Measurements from ENCODE around the gene UBN1. TPM values are rescaled to one million over a fixed set of nuclear protein-coding genes. Genes with fewer than 3 reads are reported as not detected.

The UBN1 gene, protein sequence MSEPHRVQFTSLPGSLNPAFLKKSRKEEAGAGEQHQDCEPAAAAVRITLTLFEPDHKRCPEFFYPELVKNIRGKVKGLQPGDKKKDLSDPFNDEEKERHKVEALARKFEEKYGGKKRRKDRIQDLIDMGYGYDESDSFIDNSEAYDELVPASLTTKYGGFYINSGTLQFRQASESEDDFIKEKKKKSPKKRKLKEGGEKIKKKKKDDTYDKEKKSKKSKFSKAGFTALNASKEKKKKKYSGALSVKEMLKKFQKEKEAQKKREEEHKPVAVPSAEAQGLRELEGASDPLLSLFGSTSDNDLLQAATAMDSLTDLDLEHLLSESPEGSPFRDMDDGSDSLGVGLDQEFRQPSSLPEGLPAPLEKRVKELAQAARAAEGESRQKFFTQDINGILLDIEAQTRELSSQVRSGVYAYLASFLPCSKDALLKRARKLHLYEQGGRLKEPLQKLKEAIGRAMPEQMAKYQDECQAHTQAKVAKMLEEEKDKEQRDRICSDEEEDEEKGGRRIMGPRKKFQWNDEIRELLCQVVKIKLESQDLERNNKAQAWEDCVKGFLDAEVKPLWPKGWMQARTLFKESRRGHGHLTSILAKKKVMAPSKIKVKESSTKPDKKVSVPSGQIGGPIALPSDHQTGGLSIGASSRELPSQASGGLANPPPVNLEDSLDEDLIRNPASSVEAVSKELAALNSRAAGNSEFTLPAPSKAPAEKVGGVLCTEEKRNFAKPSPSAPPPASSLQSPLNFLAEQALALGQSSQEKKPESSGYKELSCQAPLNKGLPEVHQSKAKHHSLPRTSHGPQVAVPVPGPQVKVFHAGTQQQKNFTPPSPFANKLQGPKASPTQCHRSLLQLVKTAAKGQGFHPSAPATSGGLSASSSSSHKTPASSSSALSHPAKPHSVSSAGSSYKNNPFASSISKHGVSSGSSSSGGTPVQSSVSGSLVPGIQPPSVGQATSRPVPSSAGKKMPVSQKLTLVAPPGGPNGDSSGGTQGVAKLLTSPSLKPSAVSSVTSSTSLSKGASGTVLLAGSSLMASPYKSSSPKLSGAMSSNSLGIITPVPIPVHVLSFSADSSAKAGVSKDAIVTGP (N-terminal part only)
- total RNA-seq (2021; ENCODE audit: unreplicated experiment), result 63.1 TPM
- polyA plus RNA-seq (2012; ENCODE audit: insufficient read length), result 49.5 TPM
- percentile 90 among the genes with signal in this experiment for Bru-seq, nascent RNA
- BruChase-seq, experiment 1, labeled RNA remaining after a 2-hour chase, result percentile 94 among the genes with signal in this experiment
- BruChase-seq, experiment 2, labeled RNA remaining after a 6-hour chase, result percentile 94 among the genes with signal in this experiment
- long read RNA-seq, full-length matches to known transcripts, result 1 of 118 reads
- long read RNA-seq, partial matches to known transcripts, result 104 of 118 reads
- long read RNA-seq, other reads (novel, unspliced or antisense), result 13 of 118 reads

DNA sequence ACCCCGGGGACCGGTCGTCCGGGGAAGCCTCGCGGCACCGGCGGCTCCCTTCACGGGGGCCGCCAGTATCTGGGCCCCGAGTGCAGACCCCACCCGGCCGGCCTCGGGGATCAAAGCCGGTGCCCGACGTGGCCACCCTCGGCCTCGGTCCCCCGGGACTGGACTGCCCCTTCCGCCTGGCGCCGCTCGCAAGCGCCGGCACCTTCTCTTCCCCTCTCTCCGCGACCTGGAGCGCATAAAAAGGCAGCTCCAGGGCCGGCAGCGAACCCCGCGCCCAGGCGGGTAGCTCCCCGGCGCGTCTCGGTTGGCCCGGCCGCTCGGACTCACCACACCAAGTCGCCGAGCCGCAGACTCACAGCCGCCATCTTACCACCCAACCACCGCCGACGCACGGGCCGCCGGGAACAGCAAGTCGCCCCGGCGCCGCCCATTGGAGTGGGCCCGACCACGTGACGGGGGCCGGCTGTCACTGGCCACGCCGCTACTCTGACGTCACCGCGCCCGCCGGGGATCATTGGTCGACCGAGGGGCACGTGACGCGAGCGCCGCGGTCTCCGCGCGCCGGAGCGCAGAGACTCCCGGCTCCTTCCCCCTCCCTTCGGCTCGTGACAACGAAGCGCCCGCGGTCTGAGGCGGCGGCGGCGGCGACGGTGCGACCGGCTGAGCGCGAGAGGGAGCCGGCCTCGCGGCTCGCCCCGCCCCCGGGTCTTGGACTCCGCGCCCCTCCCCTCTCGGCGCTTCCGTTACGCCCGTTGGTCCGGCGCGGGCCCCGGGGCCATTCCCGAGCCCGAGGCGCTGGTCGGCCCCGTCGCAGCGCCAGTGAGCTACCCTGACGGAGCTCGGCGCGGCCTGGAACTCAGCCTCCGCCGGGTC is at the start of gene UBN1, which contains the start of gene GLYR1:
Gene UBN1, plus strand, starts transcription at position 581 of the 873 bp plus-strand sequence. CDS start 5,437 bp downstream, outside the sequence.
Gene GLYR1, minus strand, starts transcription at position 388 of the 873 bp plus-strand sequence. Its CDS starts 23 bp downstream, at position 365.
- Histone ChIP-seq H3K4me3 (ENCODE audit: low read depth in 2 of 2, low read length in 2 of 2) (peak within 1 kb of the TSS; percentile 63 to 96), H3K9me3 (ENCODE audit: control insufficient read depth, insufficient read depth, low read depth, low read length) (no peaks in the 10 kb centered on the region), H3K36me3 (ENCODE audit: control insufficient read depth, insufficient read depth, low read length) (peaks cover 24% of the 10 kb centered on the region), H3K27me3 (ENCODE audit: control insufficient read depth, insufficient read depth, low read length) (no peaks in the 10 kb centered on the region), H3K27ac (ENCODE audit: low read length) (peak within 1 kb of the TSS; percentile 84), H3K4me1 (ENCODE audit: control insufficient read depth, insufficient read depth, low read length) (peaks cover 22% of the 10 kb centered on the region)
- POLR2A ChIA-PET, result interaction anchor here (0.7 kb wide), 1 partner anchor 80 kb away, joined by 4 read pairs; the partner anchor contains the start of gene ZNF500
- no TSS peak for BruUV-seq (replicated peaks)
- intact Hi-C loops (cut with micrococcal nuclease; ENCODE audit: unreplicated experiment), result loop anchor here (10.0 kb wide), 1 partner anchor 108 kb away; the partner anchor contains the start of gene SEC14L5
- ATAC-seq (peak; percentile 95), DNase-seq (ENCODE audit: low read depth, low spot score) (peak; percentile 71)
- in situ Hi-C loops (cut with HindIII; ENCODE audit: low pct_unique_long_range_greater_than_20kb, low sequenced_read_pairs), result no loop called here
- CTCF ChIA-PET, result no interaction called here
- TF ChIP-seq SIN3A (IDR thresholded peaks at IDR 0.05; ENCODE audit: borderline replicate concordance, insufficient read depth, low read depth, low read length) (peak; percentile 68; the same call in 1 of the 2 replicates), POLR2AphosphoS5 (IDR thresholded peaks at IDR 0.05; ENCODE audit: low read depth, low read length) (peak; percentile 93), TCF7L2 (IDR thresholded peaks at IDR 0.05; ENCODE audit: low read depth, low read length) (peak; percentile 84)
- TF ChIP-seq, protein P1, sequence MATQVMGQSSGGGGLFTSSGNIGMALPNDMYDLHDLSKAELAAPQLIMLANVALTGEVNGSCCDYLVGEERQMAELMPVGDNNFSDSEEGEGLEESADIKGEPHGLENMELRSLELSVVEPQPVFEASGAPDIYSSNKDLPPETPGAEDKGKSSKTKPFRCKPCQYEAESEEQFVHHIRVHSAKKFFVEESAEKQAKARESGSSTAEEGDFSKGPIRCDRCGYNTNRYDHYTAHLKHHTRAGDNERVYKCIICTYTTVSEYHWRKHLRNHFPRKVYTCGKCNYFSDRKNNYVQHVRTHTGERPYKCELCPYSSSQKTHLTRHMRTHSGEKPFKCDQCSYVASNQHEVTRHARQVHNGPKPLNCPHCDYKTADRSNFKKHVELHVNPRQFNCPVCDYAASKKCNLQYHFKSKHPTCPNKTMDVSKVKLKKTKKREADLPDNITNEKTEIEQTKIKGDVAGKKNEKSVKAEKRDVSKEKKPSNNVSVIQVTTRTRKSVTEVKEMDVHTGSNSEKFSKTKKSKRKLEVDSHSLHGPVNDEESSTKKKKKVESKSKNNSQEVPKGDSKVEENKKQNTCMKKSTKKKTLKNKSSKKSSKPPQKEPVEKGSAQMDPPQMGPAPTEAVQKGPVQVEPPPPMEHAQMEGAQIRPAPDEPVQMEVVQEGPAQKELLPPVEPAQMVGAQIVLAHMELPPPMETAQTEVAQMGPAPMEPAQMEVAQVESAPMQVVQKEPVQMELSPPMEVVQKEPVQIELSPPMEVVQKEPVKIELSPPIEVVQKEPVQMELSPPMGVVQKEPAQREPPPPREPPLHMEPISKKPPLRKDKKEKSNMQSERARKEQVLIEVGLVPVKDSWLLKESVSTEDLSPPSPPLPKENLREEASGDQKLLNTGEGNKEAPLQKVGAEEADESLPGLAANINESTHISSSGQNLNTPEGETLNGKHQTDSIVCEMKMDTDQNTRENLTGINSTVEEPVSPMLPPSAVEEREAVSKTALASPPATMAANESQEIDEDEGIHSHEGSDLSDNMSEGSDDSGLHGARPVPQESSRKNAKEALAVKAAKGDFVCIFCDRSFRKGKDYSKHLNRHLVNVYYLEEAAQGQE (IDR thresholded peaks at IDR 0.05; ENCODE audit: insufficient read depth in 1 of 2, low read depth in 2 of 2, low read length in 1 of 2), result no peak
- TF ChIP-seq, protein P2, sequence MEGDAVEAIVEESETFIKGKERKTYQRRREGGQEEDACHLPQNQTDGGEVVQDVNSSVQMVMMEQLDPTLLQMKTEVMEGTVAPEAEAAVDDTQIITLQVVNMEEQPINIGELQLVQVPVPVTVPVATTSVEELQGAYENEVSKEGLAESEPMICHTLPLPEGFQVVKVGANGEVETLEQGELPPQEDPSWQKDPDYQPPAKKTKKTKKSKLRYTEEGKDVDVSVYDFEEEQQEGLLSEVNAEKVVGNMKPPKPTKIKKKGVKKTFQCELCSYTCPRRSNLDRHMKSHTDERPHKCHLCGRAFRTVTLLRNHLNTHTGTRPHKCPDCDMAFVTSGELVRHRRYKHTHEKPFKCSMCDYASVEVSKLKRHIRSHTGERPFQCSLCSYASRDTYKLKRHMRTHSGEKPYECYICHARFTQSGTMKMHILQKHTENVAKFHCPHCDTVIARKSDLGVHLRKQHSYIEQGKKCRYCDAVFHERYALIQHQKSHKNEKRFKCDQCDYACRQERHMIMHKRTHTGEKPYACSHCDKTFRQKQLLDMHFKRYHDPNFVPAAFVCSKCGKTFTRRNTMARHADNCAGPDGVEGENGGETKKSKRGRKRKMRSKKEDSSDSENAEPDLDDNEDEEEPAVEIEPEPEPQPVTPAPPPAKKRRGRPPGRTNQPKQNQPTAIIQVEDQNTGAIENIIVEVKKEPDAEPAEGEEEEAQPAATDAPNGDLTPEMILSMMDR (IDR thresholded peaks at IDR 0.05), result no peak
